Measurements from ENCODE around the gene NFIB. TPM values are rescaled to one million over a fixed set of nuclear protein-coding genes. Genes with fewer than 3 reads are reported as not detected.
A peak's percentile ranks its signal among the peaks of the same experiment; 100 is the strongest.

The NFIB gene
- total RNA-seq, 2 donors from 2014 or later, result not detected

- no peak for DNase-seq (ENCODE audit: low spot score in 2 of 2)
- Mint-ChIP-seq H3K9me3 (no peaks in the 10 kb centered on the region), H3K27ac (peak overlapping the region in 1 of 2 donors; percentile 50), H3K36me3 (peaks cover 0 to 15% of the 10 kb centered on the region in 2 donors)
- no peak for ATAC-seq
Measured at GRCh38 chr9:14347406-14348122, 33.6 kb upstream of the NFIB start.

GRCh38 chr9:14346811-14347405, 33.0 kb upstream of the NFIB start:
- no peak for ATAC-seq
- H3K9me3 Mint-ChIP-seq, result no peaks in the 10 kb centered on the region
- no peak overlapping the region for H3K27ac Mint-ChIP-seq
- DNase-seq (ENCODE audit: low spot score in 2 of 2), result no peak
- peaks cover 0 to 15% of the 10 kb centered on the region in 2 donors for H3K36me3 Mint-ChIP-seq

- ATAC-seq (no peak), DNase-seq (ENCODE audit: low spot score in 2 of 2) (no peak)
- H3K36me3 Mint-ChIP-seq, result peaks cover 0 to 15% of the 10 kb centered on the region in 2 donors
- no peak overlapping the region for H3K27ac Mint-ChIP-seq
- no peaks in the 10 kb centered on the region for H3K9me3 Mint-ChIP-seq
Measured at GRCh38 chr9:14346231-14346791, 32.4 kb upstream of the NFIB start.

- DNase-seq (ENCODE audit: low spot score in 2 of 2), result no peak
- ATAC-seq, result no peak
- Mint-ChIP-seq H3K27ac (no peak overlapping the region), H3K9me3 (no peaks in the 10 kb centered on the region), H3K36me3 (peaks cover 0 to 15% of the 10 kb centered on the region in 2 donors)
Measured at GRCh38 chr9:14345354-14346230, 31.7 kb upstream of the NFIB start.

GRCh38 chr9:14344941-14345353, 31.0 kb upstream of the NFIB start:
- Mint-ChIP-seq H3K27ac (no peak overlapping the region), H3K9me3 (no peaks in the 10 kb centered on the region), H3K36me3 (peaks cover 0 to 15% of the 10 kb centered on the region in 2 donors)
- ATAC-seq (no peak), DNase-seq (ENCODE audit: low spot score in 2 of 2) (no peak)

- Mint-ChIP-seq H3K36me3 (peaks cover 0 to 8% of the 10 kb centered on the region in 2 donors), H3K27ac (no peak overlapping the region), H3K9me3 (no peaks in the 10 kb centered on the region)
- no peak for DNase-seq (ENCODE audit: low spot score in 2 of 2)
- ATAC-seq, result no peak
Measured at GRCh38 chr9:14344053-14344524, 30.1 kb upstream of the NFIB start.

- no peak overlapping the region for H3K27ac Mint-ChIP-seq
- ATAC-seq, result no peak
- H3K36me3 Mint-ChIP-seq, result peaks cover 0 to 8% of the 10 kb centered on the region in 2 donors
Measured at GRCh38 chr9:14343261-14344031, 29.5 kb upstream of the NFIB start.

GRCh38 chr9:14342736-14343135, 28.8 kb upstream of the NFIB start:
- ATAC-seq, result no peak
- H3K27ac Mint-ChIP-seq, result no peak overlapping the region

More at GRCh38 chr9:14343261-14344031, 29.5 kb upstream of the NFIB start:
- DNase-seq (ENCODE audit: low spot score in 2 of 2), result no peak
- no peaks in the 10 kb centered on the region for H3K9me3 Mint-ChIP-seq

GRCh38 chr9:14341437-14342122, 27.6 kb upstream of the NFIB start:
- H3K9me3 Mint-ChIP-seq, result no peaks in the 10 kb centered on the region
- no peak overlapping the region for H3K27ac Mint-ChIP-seq
- no peaks in the 10 kb centered on the region for H3K36me3 Mint-ChIP-seq
- ATAC-seq (no peak), DNase-seq (ENCODE audit: low spot score in 2 of 2) (no peak)

More at GRCh38 chr9:14342736-14343135, 28.8 kb upstream of the NFIB start:
- Mint-ChIP-seq H3K36me3 (peaks cover 0 to 3% of the 10 kb centered on the region in 2 donors), H3K9me3 (no peaks in the 10 kb centered on the region)
- DNase-seq (ENCODE audit: low spot score in 2 of 2), result no peak

GRCh38 chr9:14340994-14341393, 27.1 kb upstream of the NFIB start:
- Mint-ChIP-seq H3K36me3 (no peaks in the 10 kb centered on the region), H3K9me3 (no peaks in the 10 kb centered on the region), H3K27ac (no peak overlapping the region)
- DNase-seq (ENCODE audit: low spot score in 2 of 2) (no peak), ATAC-seq (no peak)

GRCh38 chr9:14340219-14340873, 26.4 kb upstream of the NFIB start:
- H3K9me3 Mint-ChIP-seq, result no peaks in the 10 kb centered on the region
- DNase-seq (ENCODE audit: low spot score in 2 of 2) (no peak), ATAC-seq (no peak)
- no peaks in the 10 kb centered on the region for H3K36me3 Mint-ChIP-seq
- no peak overlapping the region for H3K27ac Mint-ChIP-seq

- Mint-ChIP-seq H3K9me3 (no peaks in the 10 kb centered on the region), H3K36me3 (no peaks in the 10 kb centered on the region), H3K27ac (no peak overlapping the region)
- no peak for ATAC-seq
- DNase-seq (ENCODE audit: low spot score in 2 of 2), result no peak
Measured at GRCh38 chr9:14339746-14340145, 25.8 kb upstream of the NFIB start.

- no peak overlapping the region for H3K27ac Mint-ChIP-seq
- H3K9me3 Mint-ChIP-seq, result no peaks in the 10 kb centered on the region
- no peak for DNase-seq (ENCODE audit: low spot score in 2 of 2)
- ATAC-seq, result no peak
- H3K36me3 Mint-ChIP-seq, result no peaks in the 10 kb centered on the region
Measured at GRCh38 chr9:14337615-14338014, 23.7 kb upstream of the NFIB start.

- no peak for ATAC-seq
- no peak for DNase-seq (ENCODE audit: low spot score in 2 of 2)
- no peaks in the 10 kb centered on the region for H3K9me3 Mint-ChIP-seq
Measured at GRCh38 chr9:14336244-14336643, 22.3 kb upstream of the NFIB start.

GRCh38 chr9:14331120-14331519, 17.2 kb upstream of the NFIB start:
- no peak for DNase-seq (ENCODE audit: low spot score in 2 of 2)
- Mint-ChIP-seq H3K9me3 (no peaks in the 10 kb centered on the region), H3K27ac (no peak overlapping the region), H3K36me3 (no peaks in the 10 kb centered on the region)
- ATAC-seq, result no peak

More at GRCh38 chr9:14336244-14336643, 22.3 kb upstream of the NFIB start:
- Mint-ChIP-seq H3K36me3 (no peaks in the 10 kb centered on the region), H3K27ac (no peak overlapping the region)
